ENCODE measurements around the gene WNT7B.
"Not testable (repeated sequence)": the region's sequence is repeated elsewhere in the genome, so short reads cannot be mapped to it uniquely, and the experiment has no call there.

WNT7B gene

GRCh38 chr22:46007848-46008261 is 30.9 kb upstream of the WNT7B start:
- DNase-seq = peak; percentile 90

GRCh38 chr22:46007003-46007847 is 30.3 kb upstream of the WNT7B start:
- DNase-seq = peak; percentile 64

- peak; percentile 82 for DNase-seq
These were observed 29.5 kb upstream of the WNT7B start for GRCh38 chr22:46006379-46007002.

GRCh38 chr22:46005116-46005705 is 28.2 kb upstream of the WNT7B start:
- not testable (repeated sequence) for DNase-seq

- DNase-seq = no peak
These were observed 27.3 kb upstream of the WNT7B start for GRCh38 chr22:46004105-46004866.

DNA sequence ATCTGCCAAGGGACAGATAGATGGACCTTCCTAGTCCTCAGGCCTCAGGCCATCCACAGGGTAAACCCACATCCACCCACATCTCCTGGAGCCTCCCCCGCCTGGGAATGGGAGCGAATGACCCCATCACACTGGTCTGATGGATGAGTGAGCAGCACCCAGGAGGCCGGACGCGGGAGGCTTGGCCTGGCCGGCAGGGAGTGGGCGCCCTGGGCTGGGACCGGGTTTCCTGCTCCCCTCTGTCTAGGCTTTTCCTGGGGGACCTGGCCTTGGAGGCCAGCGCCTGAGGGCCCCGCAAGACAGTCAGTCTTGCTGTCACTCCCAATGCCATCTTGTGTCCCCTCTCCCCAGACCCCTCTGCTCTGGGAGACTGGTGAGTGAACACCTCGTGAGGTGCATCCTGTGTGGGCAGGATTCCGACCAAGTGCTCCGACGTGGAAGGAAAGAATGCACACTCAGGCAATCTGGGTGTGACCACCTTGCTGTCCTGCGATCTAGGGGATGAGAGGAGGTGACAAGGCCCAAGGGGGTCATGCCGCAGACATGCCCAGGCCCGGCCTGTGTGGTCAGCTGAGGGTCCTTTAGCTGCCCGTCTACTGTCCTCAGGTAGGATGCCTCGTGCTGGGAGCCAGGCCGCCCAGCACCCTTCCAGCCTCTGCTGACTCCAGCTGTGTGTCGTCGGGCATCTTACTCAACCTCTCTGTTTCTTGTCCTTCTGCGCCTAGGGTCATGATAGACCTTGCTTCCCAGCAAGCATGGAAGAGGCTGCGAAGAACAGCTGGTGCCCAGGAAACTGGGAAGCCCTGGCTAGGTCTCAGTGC is 26.5 kb upstream of the WNT7B start:
- DNase-seq = no peak

GRCh38 chr22:46002757-46003270 is 25.9 kb upstream of the WNT7B start:
- DNase-seq = peak; percentile 81

DNA sequence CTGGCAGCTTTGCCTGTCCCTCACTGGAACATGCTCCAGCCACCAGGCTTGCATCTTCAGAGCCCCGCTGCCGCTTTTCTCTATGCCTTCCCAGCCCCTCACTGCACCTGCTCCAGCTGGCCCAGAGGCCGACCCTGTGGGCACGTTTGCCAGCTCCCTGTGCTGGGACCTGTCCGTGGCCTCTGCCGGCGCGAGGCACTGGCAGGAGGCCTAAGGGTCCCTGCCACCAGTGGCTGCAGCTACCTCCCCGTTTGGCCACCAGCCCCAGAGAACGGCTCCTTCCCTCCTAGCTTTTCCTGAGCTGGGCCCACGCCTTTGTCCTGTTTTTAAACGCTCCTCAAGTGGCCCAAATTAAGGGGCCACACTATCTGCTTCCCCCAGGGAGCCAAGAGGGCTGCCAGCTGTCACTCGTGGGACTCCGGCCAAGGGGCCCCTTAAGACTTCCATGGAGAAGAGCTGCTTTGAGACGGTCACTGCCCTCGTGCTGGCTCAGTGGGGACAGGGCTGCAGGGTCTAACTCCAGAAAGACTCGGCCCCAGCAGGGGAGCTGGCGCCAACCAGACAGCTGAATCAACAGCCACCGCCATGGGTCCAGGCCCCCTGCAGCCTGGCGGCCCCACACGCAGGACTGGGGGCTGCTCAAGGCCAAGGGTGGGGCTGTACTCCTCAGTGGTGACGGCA is 24.6 kb upstream of the WNT7B start:
- DNase-seq = no peak

DNA sequence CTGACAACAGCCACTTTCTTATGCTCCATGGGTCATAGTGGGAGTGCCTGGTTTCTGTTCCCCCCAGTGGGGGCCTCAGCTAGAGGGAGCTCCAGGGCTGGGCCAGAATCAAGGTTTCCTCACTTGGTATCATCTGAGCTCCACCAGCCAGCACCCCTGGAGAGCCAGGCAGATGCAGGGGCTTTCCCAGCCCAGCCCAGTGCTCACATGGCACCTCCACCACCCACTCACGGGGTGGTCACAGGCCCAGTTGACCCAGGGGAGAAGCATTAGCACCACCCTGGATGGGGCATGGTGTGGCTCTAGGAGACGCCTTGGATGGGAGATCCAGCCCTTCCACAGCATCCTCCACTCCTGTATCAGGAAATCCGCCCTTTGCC is 24.1 kb upstream of the WNT7B start:
- DNase-seq = no peak

DNA sequence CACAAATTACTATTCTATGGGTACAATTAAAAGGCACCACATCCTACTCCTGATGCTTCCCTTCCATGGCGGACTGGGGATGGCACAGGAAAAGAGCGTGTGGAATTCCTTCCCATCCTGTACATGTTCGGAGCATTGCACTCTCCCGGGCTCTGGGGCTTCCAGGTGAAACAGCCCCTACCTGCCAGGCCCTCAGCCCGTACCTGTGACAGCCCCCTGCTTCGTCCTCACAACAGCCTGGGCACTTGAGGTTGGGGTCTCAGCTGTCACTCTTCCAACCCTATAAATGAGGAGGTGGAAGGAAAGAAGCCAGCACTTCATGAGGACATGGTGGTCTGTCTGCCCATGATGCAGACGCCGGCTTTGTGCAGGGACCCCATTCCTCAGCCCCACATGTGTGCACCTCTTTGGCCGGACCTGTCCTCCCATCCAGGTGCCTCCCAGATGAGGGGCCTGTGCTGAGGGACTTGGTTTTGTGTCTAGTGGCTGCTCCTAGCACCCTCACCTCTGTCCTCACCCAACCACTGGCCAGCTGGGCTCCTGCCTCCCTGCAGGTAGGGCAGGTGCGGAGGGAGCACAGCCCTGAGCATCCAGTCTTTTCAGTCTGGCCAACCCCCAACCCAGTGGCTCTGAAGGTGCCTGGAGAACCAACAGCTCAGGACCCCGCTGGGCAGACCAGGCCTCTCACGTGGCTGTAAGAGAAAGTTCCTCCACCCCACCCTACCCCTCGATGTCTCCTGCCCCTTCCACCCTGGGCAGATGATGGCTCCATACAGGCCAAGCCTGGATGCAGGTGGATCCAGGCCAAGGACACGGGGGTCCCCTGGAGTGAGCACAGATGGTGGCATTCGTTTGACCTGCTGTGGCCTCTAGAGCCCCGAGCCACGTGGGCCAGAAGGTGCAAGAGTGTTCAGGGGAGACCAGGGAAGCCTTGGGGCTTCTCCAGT is 23.4 kb upstream of the WNT7B start:
- DNase-seq = no peak

GRCh38 chr22:45999379-45999971 is 22.5 kb upstream of the WNT7B start:
- no peak for DNase-seq

GRCh38 chr22:45998638-45999378 is 21.8 kb upstream of the WNT7B start:
- no peak for DNase-seq

DNA sequence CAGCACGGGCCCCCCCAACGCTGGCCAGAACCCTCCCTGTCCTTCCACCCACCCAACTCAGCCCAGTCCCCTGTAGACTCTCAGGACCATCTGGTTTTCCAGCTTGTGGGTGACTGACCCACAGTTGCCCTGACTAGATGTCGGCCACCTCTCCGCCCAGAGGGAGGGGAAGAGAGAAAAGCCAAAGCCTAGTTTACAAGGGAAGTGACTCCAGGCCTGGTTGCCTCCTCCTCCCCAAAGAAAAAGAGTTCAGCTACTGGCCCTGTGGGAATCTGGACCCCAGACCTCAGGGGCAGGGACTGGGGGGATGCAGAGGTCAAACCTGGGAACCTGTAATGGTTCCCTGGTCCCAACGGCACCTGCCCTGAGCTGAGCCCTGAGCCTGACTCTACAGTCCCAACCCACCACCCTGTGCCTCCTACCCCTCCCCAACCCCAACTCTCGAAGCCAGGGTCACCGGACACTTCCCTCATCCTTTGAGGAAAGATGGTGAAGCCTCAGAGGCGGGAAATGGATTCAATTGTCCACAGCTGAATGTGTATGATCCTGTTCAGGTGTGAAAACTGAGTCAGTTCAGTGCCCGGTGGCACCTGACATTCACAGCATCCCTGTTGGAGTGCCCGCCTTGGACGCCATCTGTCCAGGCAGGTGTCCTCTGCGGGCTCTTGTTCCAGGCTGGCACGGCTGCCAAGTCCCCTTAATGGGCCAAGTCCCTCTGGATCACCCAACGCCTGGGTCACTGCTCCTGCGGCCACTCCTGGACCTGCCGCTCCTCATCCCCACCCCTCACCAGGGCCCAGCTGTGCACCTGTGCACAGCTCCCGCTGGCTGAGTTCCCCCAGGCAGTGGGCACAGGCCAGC is 21.0 kb upstream of the WNT7B start:
- no peak for DNase-seq

DNA sequence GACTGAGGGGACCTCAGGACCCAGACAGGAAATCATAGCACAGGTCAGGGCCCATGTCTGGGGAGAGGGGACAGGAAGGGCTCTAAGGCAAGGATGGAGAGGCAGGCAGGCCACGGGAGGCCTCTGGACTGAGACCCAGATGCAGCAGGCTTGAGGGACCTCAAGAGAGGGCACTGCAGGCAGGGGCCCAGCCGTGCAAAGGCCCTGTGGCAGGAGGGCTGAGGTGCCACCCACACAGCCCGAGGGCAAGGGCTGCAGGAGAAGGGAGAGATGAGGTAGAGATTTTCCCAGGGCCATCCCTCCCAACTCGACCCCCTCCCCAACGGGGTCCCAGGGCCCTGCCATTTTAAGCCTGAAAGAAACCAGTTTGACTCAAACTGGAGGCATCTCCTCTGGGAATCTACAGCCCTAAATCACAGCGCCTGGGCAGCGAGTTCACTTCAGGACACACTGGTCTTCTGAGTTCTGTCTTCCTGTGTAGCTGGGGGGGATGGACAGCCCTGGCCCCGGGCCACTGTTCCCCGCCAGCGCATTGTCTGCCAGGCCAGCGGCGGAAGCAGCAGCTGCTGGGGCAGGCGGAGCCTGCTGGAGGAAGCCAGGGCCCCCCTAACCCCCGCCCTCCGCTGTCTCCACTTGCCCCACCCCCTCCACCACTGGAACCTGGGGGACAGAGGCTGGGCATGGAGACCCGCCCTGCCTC is 20.3 kb upstream of the WNT7B start:
- peak; percentile 97 for DNase-seq

DNA sequence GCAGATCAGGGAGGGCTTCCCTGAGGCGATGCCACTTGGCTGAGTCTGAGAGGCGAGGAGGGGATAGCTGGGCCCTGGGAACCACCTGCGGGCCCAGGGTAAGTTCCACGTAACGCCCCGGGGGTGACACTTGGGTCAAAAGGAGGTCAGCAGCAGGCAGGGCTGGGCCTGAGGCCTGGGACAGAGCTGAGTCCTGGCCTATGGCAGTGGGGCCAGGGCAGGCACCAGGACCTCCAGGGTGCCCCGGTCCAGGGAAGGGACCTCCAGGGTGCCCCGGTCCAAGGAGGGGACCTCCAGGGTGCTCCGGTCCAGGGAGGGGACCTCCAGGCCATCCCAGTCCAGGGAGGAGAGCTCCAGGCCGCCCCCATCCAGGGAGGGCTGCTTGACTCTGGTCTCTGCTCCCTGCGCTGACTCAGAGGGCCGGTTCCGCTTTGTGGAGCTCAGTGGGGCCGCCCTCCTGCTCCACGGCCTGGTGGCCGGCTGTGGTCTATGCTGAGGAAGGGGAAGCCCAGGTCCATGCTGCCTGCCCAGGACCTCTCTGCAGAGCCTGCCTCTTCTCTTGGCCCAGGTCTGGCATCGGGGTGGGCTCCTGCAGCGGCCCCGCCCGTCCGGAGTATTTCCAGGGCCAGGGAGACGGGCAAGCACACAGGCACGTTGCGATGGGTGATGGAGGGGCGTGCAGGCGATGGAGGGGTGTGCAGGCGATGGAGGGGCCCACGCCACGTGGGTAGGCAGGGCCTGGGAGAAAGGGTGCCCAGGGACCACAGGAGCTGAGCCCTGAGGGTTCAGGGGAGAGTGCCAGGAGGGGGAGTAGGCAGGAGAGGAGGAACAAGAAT is 19.5 kb upstream of the WNT7B start:
- peak; percentile 41 for DNase-seq

- DNase-seq = no peak
These were observed 18.6 kb upstream of the WNT7B start for GRCh38 chr22:45995405-45996101.
